HepG2 (cell line): ENCODE measurements around the gene SAMD10. TPM values are rescaled to one million over a fixed set of nuclear protein-coding genes. Genes with fewer than 3 reads are reported as not detected.

Experiments used
- ATF4 ChIP-seq, 2 experiments: fragments of 450-650 bp in 1 of 2; sonication (generic) in 1 of 2; formaldehyde crosslinking; IDR thresholded peaks; 2 replicates each; pipeline versions ENCODE4 v1.5.0 to v1.8.0; 2020 to 2022; ENCODE audit warnings: mild to moderate bottlenecking in 1 of 2, missing genetic modification reagents in 1 of 2
- CBX1 ChIP-seq: IDR thresholded peaks from one replicate; pipeline ENCODE4 v1.6.1; 2016; ENCODE audit warnings: antibody characterized with exemption, low read depth
- CENPX ChIP-seq: sonication (generic); formaldehyde crosslinking; IDR thresholded peaks from 2 replicates; pipeline ENCODE4 v1.9.0; 2021; ENCODE audit warnings: mild to moderate bottlenecking, missing genetic modification reagents, moderate library complexity
- CHD2 ChIP-seq: IDR thresholded peaks from 2 replicates; pipeline ENCODE4 v1.6.1; 2011; ENCODE audit warnings: low read depth, low read length, improper control_type of control experiment
- HDAC1 ChIP-seq: sonication (generic); formaldehyde crosslinking; IDR thresholded peaks from 2 replicates; pipeline ENCODE4 v1.5.1; 2020; ENCODE audit warnings: mild to moderate bottlenecking, missing genetic modification reagents
- KDM3A ChIP-seq: IDR thresholded peaks from 2 replicates; pipeline ENCODE4 v1.6.1; 2018; ENCODE audit warnings: low read depth, missing compliant biosample characterization
- NR2F6 ChIP-seq, 2 experiments: IDR thresholded peaks; 2 replicates each; pipeline ENCODE4 v1.6.1; 2016; ENCODE audit warnings: antibody characterized with exemption in 1 of 2, mild to moderate bottlenecking in 1 of 2
- PCBP2 ChIP-seq: fragments of 200-400 bp; formaldehyde crosslinking; optimal IDR thresholded peaks from 2 replicates; pipeline ENCODE3; 2018; ENCODE audit warnings: low read length, low read depth; ENCODE audit not compliant: poor library complexity, severe bottlenecking
- PHF8 ChIP-seq: sonication (generic); formaldehyde crosslinking; IDR thresholded peaks from 2 replicates; pipeline ENCODE4 v1.5.0; 2020; ENCODE audit warnings: missing genetic modification reagents
- RAD51 ChIP-seq: fragments of 450-650 bp; IDR thresholded peaks from 2 replicates; pipeline ENCODE4 v1.6.1; 2016; ENCODE audit warnings: borderline replicate concordance
- RFX1 ChIP-seq: fragments of 450-650 bp; IDR thresholded peaks from 2 replicates; pipeline ENCODE4 v1.6.1; 2017
- ZFAT ChIP-seq: sonication (generic); formaldehyde crosslinking; conservative IDR thresholded peaks from 2 replicates; pipeline ENCODE4 v1.8.1; 2023; ENCODE audit warnings: missing genetic modification reagents, inconsistent platforms
- ZMYM2 ChIP-seq: sonication (generic); formaldehyde crosslinking; IDR thresholded peaks from 2 replicates; pipeline ENCODE4 v1.8.0; 2022; ENCODE audit warnings: mild to moderate bottlenecking, missing genetic modification reagents
- ZNF230 ChIP-seq: sonication (generic); formaldehyde crosslinking; IDR thresholded peaks from 2 replicates; pipeline ENCODE4 v1.4.0; 2020; ENCODE audit warnings: mild to moderate bottlenecking, missing genetic modification reagents
- ZNF337 ChIP-seq: sonication (generic); formaldehyde crosslinking; IDR thresholded peaks from 2 replicates; pipeline ENCODE4 v1.5.1; 2020; ENCODE audit warnings: missing genetic modification reagents, low read depth, mild to moderate bottlenecking, borderline replicate concordance
- ZNF382 ChIP-seq: sonication (generic); formaldehyde crosslinking; IDR thresholded peaks from 2 replicates; pipeline ENCODE4 v1.5.0; 2020; ENCODE audit warnings: missing genetic modification reagents, mild to moderate bottlenecking, borderline replicate concordance
- ZNF563 ChIP-seq: sonication (generic); formaldehyde crosslinking; IDR thresholded peaks from 2 replicates; pipeline ENCODE4 v1.8.0; 2022; ENCODE audit warnings: mild to moderate bottlenecking, moderate library complexity, missing genetic modification reagents
- ZNF672 ChIP-seq: sonication (generic); formaldehyde crosslinking; IDR thresholded peaks from 2 replicates; pipeline ENCODE4 v1.8.1; 2022; ENCODE audit warnings: missing genetic modification reagents
- polyA plus RNA-seq, 8 experiments: library from polyadenylated mRNA; depleted of rRNA in 3 of 8; stranded (reverse) in 7 of 8; unstranded in 1 of 8; fragments of >200 nt; fragmentation: Illumina TruSeq in 4 of 8; extraction: Trizol in 4 of 8; gene quantifications; 2 replicates each; pipeline versions ENCODE4 v1.2.1 to v1.2.3, GENCODE V29; 2011 to 2016; ENCODE audit warnings: low read depth in 4 of 8, missing spikeins in 1 of 8, mixed read lengths in 1 of 8; ENCODE audit not compliant: insufficient read depth in 1 of 8
- total RNA-seq, 5 experiments: library from RNA; depleted of rRNA; stranded (reverse); fragments of >200 nt; fragmentation: Illumina TruSeq; extraction: Trizol; gene quantifications; 2 replicates each; pipeline ENCODE4 v1.2.3, GENCODE V29; 2016; ENCODE audit warnings: low read depth in 1 of 5
- TF ChIP-seq, protein P1 (sequence below): sonication (generic); formaldehyde crosslinking; IDR thresholded peaks from 2 replicates; pipeline ENCODE4 v1.4.0; 2020; ENCODE audit warnings: mild to moderate bottlenecking, low read depth, missing genetic modification reagents
- TF ChIP-seq, protein P2 (sequence below): sonication (generic); formaldehyde crosslinking; conservative IDR thresholded peaks from 2 replicates; pipeline ENCODE4 v1.8.0; 2022; ENCODE audit warnings: low read depth, missing genetic modification reagents
- TF ChIP-seq, protein P3 (sequence below): sonication (generic); formaldehyde crosslinking; IDR thresholded peaks from 2 replicates; pipeline ENCODE4 v1.5.0; 2020; ENCODE audit warnings: mild to moderate bottlenecking, missing genetic modification reagents
- TF ChIP-seq, protein P4 (sequence below): sonication (generic); formaldehyde crosslinking; IDR thresholded peaks from 2 replicates; pipeline ENCODE4 v1.5.0; 2020; ENCODE audit warnings: mild to moderate bottlenecking, low read depth, missing genetic modification reagents, borderline replicate concordance

The SAMD10 gene
- total and polyA plus RNA-seq, 2 of the 13 experiments (the other 11 are each of a cell fraction or from before 2014, with no cell fraction given), result 6.1 to 11.0 TPM

DNA sequence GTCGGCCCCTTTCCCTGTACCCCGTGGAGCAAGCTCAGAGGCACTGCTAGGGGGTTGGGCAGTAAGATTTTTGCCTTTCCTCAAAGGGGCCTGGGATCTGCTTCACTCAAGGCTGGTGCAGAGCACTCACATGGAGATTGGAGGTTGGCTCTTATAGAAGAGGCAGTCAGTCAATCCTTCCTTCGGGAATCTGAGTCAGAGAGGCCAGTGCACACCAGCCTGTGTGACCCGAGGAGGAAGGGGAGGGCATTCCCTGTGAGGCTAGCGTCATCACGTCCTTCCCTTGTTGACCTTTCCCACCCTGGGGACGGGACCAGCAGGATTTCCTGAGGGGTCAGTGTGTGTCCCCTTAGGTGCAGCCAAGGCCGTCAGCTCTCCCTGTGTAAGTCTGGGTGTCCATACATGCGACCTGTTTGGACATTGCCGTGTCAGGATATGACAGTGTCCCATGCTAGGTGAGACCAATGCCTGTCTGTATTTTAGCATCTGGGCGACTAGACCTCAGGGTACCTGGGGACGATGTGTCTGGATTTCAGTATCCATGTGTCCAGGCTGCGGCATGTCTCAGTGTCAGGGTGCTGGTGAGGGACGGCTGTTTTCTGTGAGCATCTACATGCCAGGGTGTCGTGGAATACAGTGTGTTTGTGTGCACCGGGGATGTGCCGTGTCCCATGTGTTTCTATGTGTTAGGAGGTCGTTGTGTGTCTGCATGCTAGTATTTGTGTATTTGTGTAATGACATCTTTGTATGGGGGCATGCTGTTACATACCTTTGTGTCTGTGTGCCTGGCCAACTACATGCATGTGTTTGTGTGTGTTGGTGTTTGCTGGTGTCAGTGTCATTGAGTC lies 6.9 kb downstream of the SAMD10 start (continued):
- TF ChIP-seq HDAC1 (CRISPR knock-in tag), result no peak
- TF ChIP-seq, protein P1, sequence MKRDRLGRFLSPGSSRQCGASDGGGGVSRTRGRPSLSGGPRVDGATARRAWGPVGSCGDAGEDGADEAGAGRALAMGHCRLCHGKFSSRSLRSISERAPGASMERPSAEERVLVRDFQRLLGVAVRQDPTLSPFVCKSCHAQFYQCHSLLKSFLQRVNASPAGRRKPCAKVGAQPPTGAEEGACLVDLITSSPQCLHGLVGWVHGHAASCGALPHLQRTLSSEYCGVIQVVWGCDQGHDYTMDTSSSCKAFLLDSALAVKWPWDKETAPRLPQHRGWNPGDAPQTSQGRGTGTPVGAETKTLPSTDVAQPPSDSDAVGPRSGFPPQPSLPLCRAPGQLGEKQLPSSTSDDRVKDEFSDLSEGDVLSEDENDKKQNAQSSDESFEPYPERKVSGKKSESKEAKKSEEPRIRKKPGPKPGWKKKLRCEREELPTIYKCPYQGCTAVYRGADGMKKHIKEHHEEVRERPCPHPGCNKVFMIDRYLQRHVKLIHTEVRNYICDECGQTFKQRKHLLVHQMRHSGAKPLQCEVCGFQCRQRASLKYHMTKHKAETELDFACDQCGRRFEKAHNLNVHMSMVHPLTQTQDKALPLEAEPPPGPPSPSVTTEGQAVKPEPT, result no peak
- TF ChIP-seq, protein P2, sequence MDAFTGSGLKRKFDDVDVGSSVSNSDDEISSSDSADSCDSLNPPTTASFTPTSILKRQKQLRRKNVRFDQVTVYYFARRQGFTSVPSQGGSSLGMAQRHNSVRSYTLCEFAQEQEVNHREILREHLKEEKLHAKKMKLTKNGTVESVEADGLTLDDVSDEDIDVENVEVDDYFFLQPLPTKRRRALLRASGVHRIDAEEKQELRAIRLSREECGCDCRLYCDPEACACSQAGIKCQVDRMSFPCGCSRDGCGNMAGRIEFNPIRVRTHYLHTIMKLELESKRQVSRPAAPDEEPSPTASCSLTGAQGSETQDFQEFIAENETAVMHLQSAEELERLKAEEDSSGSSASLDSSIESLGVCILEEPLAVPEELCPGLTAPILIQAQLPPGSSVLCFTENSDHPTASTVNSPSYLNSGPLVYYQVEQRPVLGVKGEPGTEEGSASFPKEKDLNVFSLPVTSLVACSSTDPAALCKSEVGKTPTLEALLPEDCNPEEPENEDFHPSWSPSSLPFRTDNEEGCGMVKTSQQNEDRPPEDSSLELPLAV (CRISPR knock-in tag), result no peak
- TF ChIP-seq, protein P3, sequence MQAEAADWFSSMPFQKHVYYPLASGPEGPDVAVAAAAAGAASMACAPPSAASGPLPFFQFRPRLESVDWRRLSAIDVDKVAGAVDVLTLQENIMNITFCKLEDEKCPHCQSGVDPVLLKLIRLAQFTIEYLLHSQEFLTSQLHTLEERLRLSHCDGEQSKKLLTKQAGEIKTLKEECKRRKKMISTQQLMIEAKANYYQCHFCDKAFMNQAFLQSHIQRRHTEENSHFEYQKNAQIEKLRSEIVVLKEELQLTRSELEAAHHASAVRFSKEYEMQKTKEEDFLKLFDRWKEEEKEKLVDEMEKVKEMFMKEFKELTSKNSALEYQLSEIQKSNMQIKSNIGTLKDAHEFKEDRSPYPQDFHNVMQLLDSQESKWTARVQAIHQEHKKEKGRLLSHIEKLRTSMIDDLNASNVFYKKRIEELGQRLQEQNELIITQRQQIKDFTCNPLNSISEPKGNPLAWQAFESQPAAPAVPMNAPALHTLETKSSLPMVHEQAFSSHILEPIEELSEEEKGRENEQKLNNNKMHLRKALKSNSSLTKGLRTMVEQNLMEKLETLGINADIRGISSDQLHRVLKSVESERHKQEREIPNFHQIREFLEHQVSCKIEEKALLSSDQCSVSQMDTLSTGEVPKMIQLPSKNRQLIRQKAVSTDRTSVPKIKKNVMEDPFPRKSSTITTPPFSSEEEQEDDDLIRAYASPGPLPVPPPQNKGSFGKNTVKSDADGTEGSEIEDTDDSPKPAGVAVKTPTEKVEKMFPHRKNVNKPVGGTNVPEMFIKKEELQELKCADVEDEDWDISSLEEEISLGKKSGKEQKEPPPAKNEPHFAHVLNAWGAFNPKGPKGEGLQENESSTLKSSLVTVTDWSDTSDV (CRISPR knock-in tag), result no peak
- TF ChIP-seq ZNF230 (CRISPR knock-in tag), result no peak
- TF ChIP-seq RAD51, result no peak
- TF ChIP-seq CENPX, result no peak
- TF ChIP-seq CHD2, result no peak
- TF ChIP-seq ATF4 (CRISPR knock-in tag; IDR thresholded peaks at IDR 0.05), result no peak
- TF ChIP-seq ZNF382 (CRISPR knock-in tag), result no peak
- TF ChIP-seq ZNF337, result no peak
- TF ChIP-seq CBX1, result no peak
- no peak for TF ChIP-seq ZFAT (CRISPR knock-in tag)
- TF ChIP-seq KDM3A (CRISPR knock-in tag), result no peak
- TF ChIP-seq ZNF672, result peak; percentile 61; the same call in 1 of the 2 replicates
- TF ChIP-seq ZNF563 (CRISPR knock-in tag), result no peak
- TF ChIP-seq NR2F6 (IDR thresholded peaks at IDR 0.05), result peak; percentile 68; the same call in 1 of the 2 replicates
- peak; percentile 86 for TF ChIP-seq NR2F6 (CRISPR knock-in tag; IDR thresholded peaks at IDR 0.05)
- TF ChIP-seq, protein P4, sequence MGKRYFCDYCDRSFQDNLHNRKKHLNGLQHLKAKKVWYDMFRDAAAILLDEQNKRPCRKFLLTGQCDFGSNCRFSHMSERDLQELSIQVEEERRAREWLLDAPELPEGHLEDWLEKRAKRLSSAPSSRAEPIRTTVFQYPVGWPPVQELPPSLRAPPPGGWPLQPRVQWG, result no peak
- TF ChIP-seq ZMYM2 (CRISPR knock-in tag), result no peak
- no peak for TF ChIP-seq RFX1
- TF ChIP-seq PCBP2, result no peak
- no peak for TF ChIP-seq PHF8 (CRISPR knock-in tag)
